Measurements from ENCODE around the gene HPGDS. TPM values are rescaled to one million over a fixed set of nuclear protein-coding genes. Genes with fewer than 3 reads are reported as not detected.

The HPGDS gene
- total and polyA plus RNA-seq, 4 donors = 0.08 to 4.9 (median 0.18) TPM

GRCh38 chr4:94346541-94346940 lies 3.9 kb upstream of the HPGDS start:
- H3K4me1 ChIP-seq (ENCODE audit: control insufficient read depth in 4 of 4, insufficient read depth in 4 of 4, low read length in 3 of 4) = no peaks in the 10 kb centered on the region
- no peaks in the 10 kb centered on the region for H3K27me3 ChIP-seq (ENCODE audit: control insufficient read depth in 4 of 4, insufficient read depth in 4 of 4, low read length in 3 of 4)
- no peak for TF ChIP-seq GABPA (IDR thresholded peaks at IDR 0.05 in 1 of 2, conservative IDR thresholded peaks at IDR 0.05 in 1 of 2)
- TF ChIP-seq TAF1 (conservative IDR thresholded peaks at IDR 0.05) = no peak
- no peak for TF ChIP-seq NR2F2 (IDR thresholded peaks at IDR 0.05)
- no peak for TF ChIP-seq RAD21 (IDR thresholded peaks at IDR 0.05)
- no peak for TF ChIP-seq REST (IDR thresholded peaks at IDR 0.05)
- no peak for TF ChIP-seq JUND (IDR thresholded peaks at IDR 0.05)
- TF ChIP-seq CTCF (IDR thresholded peaks at IDR 0.05; ENCODE audit: low read depth, low read length, missing input control) = no peak
- no peak for TF ChIP-seq EGR1 (IDR thresholded peaks at IDR 0.05; ENCODE audit: low read depth in 2 of 2)
- no peak overlapping the region for H3K27ac ChIP-seq (ENCODE audit: low read depth in 1 of 2, low read length in 2 of 2)
- no peak for DNase-seq (ENCODE audit: low spot score)
- no peak overlapping the region for H3K9ac ChIP-seq (ENCODE audit: low read depth in 1 of 2, low read length in 2 of 2)
- no peaks in the 10 kb centered on the region for H3K36me3 ChIP-seq (ENCODE audit: control insufficient read depth in 4 of 4, insufficient read depth in 3 of 4, low read depth in 1 of 4, low read length in 3 of 4)
- H3K9me3 ChIP-seq (ENCODE audit: control insufficient read depth in 4 of 4, low read length in 3 of 4) = no peaks in the 10 kb centered on the region
- no peak overlapping the region for H3K4me3 ChIP-seq (ENCODE audit: low read depth in 1 of 3, low read length in 3 of 3)

GRCh38 chr4:94345969-94346368 lies 3.3 kb upstream of the HPGDS start:
- H3K4me1 ChIP-seq (ENCODE audit: control insufficient read depth in 4 of 4, insufficient read depth in 4 of 4, low read length in 3 of 4) = no peaks in the 10 kb centered on the region
- TF ChIP-seq NR2F2 (IDR thresholded peaks at IDR 0.05) = no peak
- TF ChIP-seq MAX (IDR thresholded peaks at IDR 0.05) = no peak
- TF ChIP-seq CTCF (IDR thresholded peaks at IDR 0.05; ENCODE audit: low read depth, low read length, missing input control) = no peak
- no peak for TF ChIP-seq RXRA (IDR thresholded peaks at IDR 0.05)
- no peak for TF ChIP-seq ZBTB33 (IDR thresholded peaks at IDR 0.05)
- no peak for TF ChIP-seq HNF4G (IDR thresholded peaks at IDR 0.05)
- TF ChIP-seq RAD21 (IDR thresholded peaks at IDR 0.05) = no peak
- TF ChIP-seq EGR1 (IDR thresholded peaks at IDR 0.05; ENCODE audit: low read depth in 2 of 2) = no peak
- no peak for TF ChIP-seq GABPA (IDR thresholded peaks at IDR 0.05 in 1 of 2, conservative IDR thresholded peaks at IDR 0.05 in 1 of 2)
- no peaks in the 10 kb centered on the region for H3K27me3 ChIP-seq (ENCODE audit: control insufficient read depth in 4 of 4, insufficient read depth in 4 of 4, low read length in 3 of 4)
- H3K9ac ChIP-seq (ENCODE audit: low read depth in 1 of 2, low read length in 2 of 2) = no peak overlapping the region
- H3K36me3 ChIP-seq (ENCODE audit: control insufficient read depth in 4 of 4, insufficient read depth in 3 of 4, low read depth in 1 of 4, low read length in 3 of 4) = no peaks in the 10 kb centered on the region
- no peaks in the 10 kb centered on the region for H3K9me3 ChIP-seq (ENCODE audit: control insufficient read depth in 4 of 4, low read length in 3 of 4)
- no peak overlapping the region for H3K4me3 ChIP-seq (ENCODE audit: low read depth in 1 of 3, low read length in 3 of 3)
- H3K27ac ChIP-seq (ENCODE audit: low read depth in 1 of 2, low read length in 2 of 2) = no peak overlapping the region
- 55% methylated on average over 2 of the region's 2 CpGs for WGBS
- no peak for DNase-seq (ENCODE audit: low spot score)

Measured in liver (tissue), 9 donors.